Neural cell (in vitro differentiated cells): ENCODE measurements around the gene NUDT4. TPM values are rescaled to one million over a fixed set of nuclear protein-coding genes. Genes with fewer than 3 reads are reported as not detected.

Experiments used
- H2AFZ ChIP-seq: fragments of 200-600, 300-800 bp; sonication (generic), shearing (Covaris generic); 2 replicates; pipeline ENCODE4 v1.6.0; 2014; ENCODE audit warnings: low read depth, mild to moderate bottlenecking, antibody characterized with exemption, low read length, moderate library complexity
- H3F3A ChIP-seq: fragments of 200-600 bp; shearing (Covaris generic); 2 replicates; pipeline ENCODE4 v1.6.1; 2016; ENCODE audit warnings: mild to moderate bottlenecking, moderate library complexity, mixed read lengths, antibody characterized with exemption, low read length; ENCODE audit not compliant: insufficient read depth, poor library complexity, severe bottlenecking
- H3K27ac ChIP-seq: fragments of 200-600, 300-800 bp; sonication (generic), shearing (Covaris generic); 2 replicates; pipeline ENCODE4 v1.5.1; 2014; ENCODE audit warnings: mild to moderate bottlenecking, low read length, moderate library complexity
- H3K27me3 ChIP-seq: fragments of 300-800, 200-600 bp; sonication (generic), shearing (Covaris generic); 2 replicates; pipeline ENCODE4 v1.6.0; 2014; ENCODE audit warnings: mild to moderate bottlenecking, low read depth, low read length, moderate library complexity; ENCODE audit not compliant: insufficient read depth
- H3K36me3 ChIP-seq: fragments of 300-800, 200-600 bp; sonication (generic), shearing (Covaris generic); 2 replicates; pipeline ENCODE4 v1.5.1; 2014; ENCODE audit warnings: mild to moderate bottlenecking, antibody characterized with exemption, low read length, moderate library complexity; ENCODE audit not compliant: insufficient read depth
- H3K4me2 ChIP-seq: fragments of 300-800, 200-600 bp; sonication (generic), shearing (Covaris generic); 2 replicates; pipeline ENCODE4 v1.6.0; 2014; ENCODE audit warnings: mild to moderate bottlenecking, low read length
- H3K4me3 ChIP-seq: fragments of 300-800, 200-600 bp; sonication (generic), shearing (Covaris generic); 2 replicates; pipeline ENCODE4 v1.5.1; 2014; ENCODE audit warnings: mild to moderate bottlenecking, low read length, moderate library complexity
- H3K79me2 ChIP-seq: fragments of 200-600 bp; shearing (Covaris generic); replicated peaks from 2 replicates; pipeline ENCODE4 v1.6.0; 2014; ENCODE audit warnings: mild to moderate bottlenecking, low read length, moderate library complexity; ENCODE audit not compliant: insufficient read depth
- H3K9ac ChIP-seq: fragments of 300-800, 200-600 bp; sonication (generic), shearing (Covaris generic); 2 replicates; pipeline ENCODE4 v1.6.1; 2016; ENCODE audit warnings: mild to moderate bottlenecking, low read length, mixed read lengths
- H3K9me2 ChIP-seq: fragments of 200-600 bp; shearing (Covaris generic); 2 replicates; pipeline ENCODE4 v1.6.1; 2016; ENCODE audit warnings: mild to moderate bottlenecking, low read length, mixed read lengths; ENCODE audit not compliant: insufficient read depth
- H3K9me3 ChIP-seq: fragments of 200-600, 300-800 bp; sonication (generic), shearing (Covaris generic); 2 replicates; pipeline ENCODE4 v1.6.1; 2016; ENCODE audit warnings: mild to moderate bottlenecking, mixed run types, low read length, moderate library complexity, mixed read lengths
- H4K20me1 ChIP-seq: fragments of 200-600 bp; shearing (Covaris generic); 2 replicates; pipeline ENCODE4 v1.6.1; 2016; ENCODE audit warnings: mild to moderate bottlenecking, mixed run types; ENCODE audit not compliant: insufficient read depth
- CTCF ChIP-seq: fragments of 450-650 bp; IDR thresholded peaks from 2 replicates; pipeline ENCODE4 v1.5.1; 2014; ENCODE audit warnings: antibody characterized with exemption, mild to moderate bottlenecking, moderate library complexity; ENCODE audit not compliant: poor library complexity, severe bottlenecking
- EP300 ChIP-seq: fragments of 450-650 bp; conservative IDR thresholded peaks from 2 replicates; pipeline ENCODE4 v1.6.1; 2014; ENCODE audit warnings: antibody characterized with exemption, mild to moderate bottlenecking, moderate library complexity; ENCODE audit not compliant: poor library complexity, severe bottlenecking
- EZH2 ChIP-seq: fragments of 200-600, 300-800 bp; shearing (Covaris generic), sonication (generic); IDR thresholded peaks from 2 replicates; pipeline ENCODE4 v1.6.1; 2014; ENCODE audit warnings: antibody characterized with exemption, low read length, borderline replicate concordance, mild to moderate bottlenecking; ENCODE audit not compliant: insufficient read depth, poor library complexity, severe bottlenecking
- MXI1 ChIP-seq: fragments of 450-650 bp; conservative IDR thresholded peaks from 2 replicates; pipeline ENCODE4 v1.6.1; 2014; ENCODE audit warnings: antibody characterized with exemption, mild to moderate bottlenecking; ENCODE audit not compliant: poor library complexity, severe bottlenecking
- POLR2AphosphoS5 ChIP-seq: IDR thresholded peaks from 2 replicates; pipeline ENCODE4 v1.6.1; 2012
- RAD21 ChIP-seq: fragments of 450-650 bp; conservative IDR thresholded peaks from 2 replicates; pipeline ENCODE4 v1.6.1; 2014; ENCODE audit warnings: antibody characterized with exemption, mild to moderate bottlenecking, moderate library complexity
- REST ChIP-seq: IDR thresholded peaks from 2 replicates; pipeline ENCODE4 v1.6.1; 2012; ENCODE audit warnings: borderline replicate concordance
- SMC3 ChIP-seq: fragments of 450-650 bp; conservative IDR thresholded peaks from 2 replicates; pipeline ENCODE4 v1.6.1; 2014; ENCODE audit warnings: antibody characterized with exemption, mild to moderate bottlenecking, moderate library complexity; ENCODE audit not compliant: poor library complexity
- TAF1 ChIP-seq: IDR thresholded peaks from 2 replicates; pipeline ENCODE4 v1.6.1; 2012; ENCODE audit warnings: low read depth
- polyA plus RNA-seq: library from polyadenylated mRNA; depleted of rRNA; stranded (reverse); fragments of >200 nt; gene quantifications from 2 replicates; pipeline ENCODE4 v1.2.3, GENCODE V29; 2014

Gene NUDT4
- polyA plus RNA-seq, 1 donor from 2014 or later = 39.9 TPM

DNA sequence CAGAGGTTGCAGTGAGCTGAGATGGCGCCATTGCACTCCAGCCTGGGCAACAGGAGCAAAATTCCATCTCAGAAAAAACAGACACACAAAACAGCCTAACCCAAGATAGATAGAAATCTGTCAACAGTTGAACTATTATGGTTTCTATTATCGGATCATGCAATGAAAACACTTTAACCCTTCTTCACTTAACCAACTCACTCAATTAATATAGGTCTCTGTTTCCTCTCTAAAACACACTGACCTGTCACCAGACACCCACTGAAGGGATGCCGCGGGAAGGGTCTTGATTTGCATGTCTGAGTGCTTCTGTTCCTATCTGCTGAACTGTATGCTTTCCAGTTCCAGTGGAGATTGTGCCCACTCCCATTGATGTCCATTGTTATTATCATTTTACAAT, 38.0 kb upstream of the NUDT4 start:
- H4K20me1 ChIP-seq = no peaks in the 10 kb centered on the region
- H3K79me2 ChIP-seq = no peaks in the 10 kb centered on the region
- no peak overlapping the region for H3K9ac ChIP-seq
- no peak overlapping the region for H3K4me3 ChIP-seq
- H3K27ac ChIP-seq = no peak overlapping the region
- H3K4me2 ChIP-seq = no peak overlapping the region
- H2AFZ ChIP-seq = no peak overlapping the region
- no peaks in the 10 kb centered on the region for H3K27me3 ChIP-seq
- H3K9me3 ChIP-seq = no peaks in the 10 kb centered on the region
- H3K36me3 ChIP-seq = no peaks in the 10 kb centered on the region
- H3K9me2 ChIP-seq = no peaks in the 10 kb centered on the region
- TF ChIP-seq TAF1 (no peak), EZH2 (no peak), CTCF (no peak), MXI1 (no peak), EP300 (no peak), POLR2AphosphoS5 (no peak), REST (no peak), SMC3 (no peak), RAD21 (no peak)
- no peaks in the 10 kb centered on the region for H3F3A ChIP-seq

DNA sequence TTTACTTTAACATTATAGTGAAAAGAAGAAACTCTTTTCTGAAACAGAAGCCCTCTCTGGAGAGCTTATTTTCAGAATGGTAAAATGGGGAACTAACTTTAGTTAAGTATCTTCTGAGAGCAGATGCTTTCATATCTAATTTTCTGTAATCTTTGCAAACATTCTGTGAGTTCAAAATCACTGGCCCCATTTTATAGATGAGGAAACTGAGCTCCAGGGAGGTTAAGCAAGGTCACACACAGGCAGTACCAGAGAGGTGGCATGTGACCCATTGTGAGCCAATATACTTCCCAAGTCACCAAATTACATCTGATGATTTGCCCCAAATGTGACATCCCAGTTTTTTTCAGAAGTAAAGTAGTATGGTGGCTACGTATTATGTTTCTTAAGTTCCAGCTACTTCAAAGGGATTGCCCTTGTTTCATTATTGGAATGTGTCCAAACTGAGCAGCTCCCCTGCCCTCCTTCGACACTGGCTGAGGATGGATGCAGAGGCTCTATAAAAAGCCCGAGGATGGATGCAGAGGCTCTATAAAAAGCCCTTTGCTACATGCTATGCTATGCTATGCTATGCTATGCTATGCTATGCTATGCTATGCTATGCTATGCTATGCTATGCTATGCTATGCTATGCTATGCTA, 36.2 kb upstream of the NUDT4 start:
- H3K4me3 ChIP-seq = no peak overlapping the region
- no peaks in the 10 kb centered on the region for H3K27me3 ChIP-seq
- TF ChIP-seq CTCF (no peak), EZH2 (no peak), EP300 (no peak), TAF1 (no peak), SMC3 (no peak), REST (no peak), MXI1 (no peak), RAD21 (no peak), POLR2AphosphoS5 (no peak)
- no peak overlapping the region for H3K9ac ChIP-seq
- H3F3A ChIP-seq = no peaks in the 10 kb centered on the region
- no peaks in the 10 kb centered on the region for H3K9me3 ChIP-seq
- H2AFZ ChIP-seq = no peak overlapping the region
- H4K20me1 ChIP-seq = no peaks in the 10 kb centered on the region
- H3K27ac ChIP-seq = no peak overlapping the region
- H3K4me2 ChIP-seq = no peak overlapping the region
- H3K79me2 ChIP-seq = no peaks in the 10 kb centered on the region
- H3K36me3 ChIP-seq = no peaks in the 10 kb centered on the region
- no peaks in the 10 kb centered on the region for H3K9me2 ChIP-seq
